ENCODE results near the gene NNAT. TPM values are rescaled to one million over a fixed set of nuclear protein-coding genes. Genes with fewer than 3 reads are reported as not detected.

Gene NNAT
- total RNA-seq, 3 donors from 2014 or later (not counting 1 experiment from before 2014, with no cell fraction given) = not detected

DNA sequence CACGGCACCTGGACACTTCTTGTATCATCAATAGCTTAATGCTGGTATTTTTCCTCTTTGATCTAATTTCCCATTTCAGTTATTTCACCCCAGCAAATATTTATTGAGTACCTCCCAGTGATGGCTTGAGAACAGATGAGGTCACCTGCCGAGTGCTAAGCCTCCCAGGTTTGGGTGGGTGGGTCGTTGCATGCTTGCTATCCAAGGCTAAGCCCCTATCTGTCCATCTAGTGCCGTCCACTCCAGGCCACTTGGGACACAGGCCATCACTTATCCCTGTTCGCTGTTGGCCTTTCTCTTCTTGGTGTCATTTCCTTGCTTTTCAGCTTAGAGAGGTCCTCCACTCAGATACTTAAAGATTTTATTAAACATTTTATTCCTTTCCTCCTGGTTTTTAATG, 10.8 kb upstream of the NNAT start:
- H3K4me3 Mint-ChIP-seq = no peak overlapping the region
- H3K27ac Mint-ChIP-seq = no peak overlapping the region
- H3K4me1 ChIP-seq (ENCODE audit: control insufficient read depth, insufficient read depth, low read length) = peaks cover 3% of the 10 kb centered on the region
- H3K36me3 ChIP-seq (ENCODE audit: control insufficient read depth, insufficient read depth, low read length) = peaks cover 29% of the 10 kb centered on the region
- DNase-seq (no peak), ATAC-seq (no peak)
- no peaks in the 10 kb centered on the region for H3K9me3 Mint-ChIP-seq
- no peak overlapping the region for H3K4me3 ChIP-seq (ENCODE audit: low read length)
- no peaks in the 10 kb centered on the region for H3K27me3 ChIP-seq (ENCODE audit: control insufficient read depth, insufficient read depth, low read length)
- H3K27ac ChIP-seq (ENCODE audit: low read length) = no peak overlapping the region
- no peaks in the 10 kb centered on the region for H3K36me3 Mint-ChIP-seq
- WGBS (ENCODE audit: insufficient coverage) = 98% methylated on average over 5 of the region's 5 CpGs
- H3K9me3 ChIP-seq (ENCODE audit: control insufficient read depth, insufficient read depth, low read length) = no peaks in the 10 kb centered on the region
- intact Hi-C loops (cut with micrococcal nuclease) = no loop called here
- TF ChIP-seq, protein P1, sequence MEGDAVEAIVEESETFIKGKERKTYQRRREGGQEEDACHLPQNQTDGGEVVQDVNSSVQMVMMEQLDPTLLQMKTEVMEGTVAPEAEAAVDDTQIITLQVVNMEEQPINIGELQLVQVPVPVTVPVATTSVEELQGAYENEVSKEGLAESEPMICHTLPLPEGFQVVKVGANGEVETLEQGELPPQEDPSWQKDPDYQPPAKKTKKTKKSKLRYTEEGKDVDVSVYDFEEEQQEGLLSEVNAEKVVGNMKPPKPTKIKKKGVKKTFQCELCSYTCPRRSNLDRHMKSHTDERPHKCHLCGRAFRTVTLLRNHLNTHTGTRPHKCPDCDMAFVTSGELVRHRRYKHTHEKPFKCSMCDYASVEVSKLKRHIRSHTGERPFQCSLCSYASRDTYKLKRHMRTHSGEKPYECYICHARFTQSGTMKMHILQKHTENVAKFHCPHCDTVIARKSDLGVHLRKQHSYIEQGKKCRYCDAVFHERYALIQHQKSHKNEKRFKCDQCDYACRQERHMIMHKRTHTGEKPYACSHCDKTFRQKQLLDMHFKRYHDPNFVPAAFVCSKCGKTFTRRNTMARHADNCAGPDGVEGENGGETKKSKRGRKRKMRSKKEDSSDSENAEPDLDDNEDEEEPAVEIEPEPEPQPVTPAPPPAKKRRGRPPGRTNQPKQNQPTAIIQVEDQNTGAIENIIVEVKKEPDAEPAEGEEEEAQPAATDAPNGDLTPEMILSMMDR (IDR thresholded peaks at IDR 0.05) = no peak
- H3K4me1 Mint-ChIP-seq = peaks cover 5 to 25% of the 10 kb centered on the region in 2 donors
- H3K27me3 Mint-ChIP-seq (ENCODE audit: low read depth in 2 of 2) = no peaks in the 10 kb centered on the region

DNA sequence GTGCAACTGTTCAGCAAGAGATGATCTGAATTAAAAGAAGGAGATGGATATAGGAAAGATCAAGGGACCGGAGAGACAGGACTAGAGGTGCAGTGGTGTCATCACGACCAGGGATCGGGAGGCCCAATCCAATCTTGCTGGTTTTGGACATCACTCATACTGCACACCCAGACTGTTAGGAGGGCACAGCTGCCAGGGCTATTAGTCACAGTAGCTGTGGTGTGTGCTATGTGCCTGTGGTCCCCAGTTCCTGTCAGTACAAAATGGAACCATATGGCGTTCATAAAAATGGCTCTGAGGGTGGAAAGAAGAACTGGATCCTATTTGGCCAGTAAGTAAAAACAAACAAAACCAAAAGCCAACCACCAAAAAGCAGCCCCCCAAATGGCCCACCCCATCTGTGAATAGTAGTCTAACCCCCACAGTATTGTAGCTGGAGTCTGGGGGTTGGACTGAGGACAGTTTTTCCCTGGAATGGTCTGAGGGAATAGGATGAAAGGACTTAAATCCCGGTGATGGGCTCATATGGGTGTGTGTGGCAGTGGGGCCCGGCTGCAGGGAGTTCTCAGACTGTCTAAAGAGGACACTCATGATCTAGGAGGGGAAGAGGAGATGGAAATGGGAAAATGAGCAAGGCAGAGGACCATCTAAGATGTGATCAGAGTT, 9.3 kb upstream of the NNAT start:
- H3K4me1 Mint-ChIP-seq = peaks cover 5 to 25% of the 10 kb centered on the region in 2 donors

DNA sequence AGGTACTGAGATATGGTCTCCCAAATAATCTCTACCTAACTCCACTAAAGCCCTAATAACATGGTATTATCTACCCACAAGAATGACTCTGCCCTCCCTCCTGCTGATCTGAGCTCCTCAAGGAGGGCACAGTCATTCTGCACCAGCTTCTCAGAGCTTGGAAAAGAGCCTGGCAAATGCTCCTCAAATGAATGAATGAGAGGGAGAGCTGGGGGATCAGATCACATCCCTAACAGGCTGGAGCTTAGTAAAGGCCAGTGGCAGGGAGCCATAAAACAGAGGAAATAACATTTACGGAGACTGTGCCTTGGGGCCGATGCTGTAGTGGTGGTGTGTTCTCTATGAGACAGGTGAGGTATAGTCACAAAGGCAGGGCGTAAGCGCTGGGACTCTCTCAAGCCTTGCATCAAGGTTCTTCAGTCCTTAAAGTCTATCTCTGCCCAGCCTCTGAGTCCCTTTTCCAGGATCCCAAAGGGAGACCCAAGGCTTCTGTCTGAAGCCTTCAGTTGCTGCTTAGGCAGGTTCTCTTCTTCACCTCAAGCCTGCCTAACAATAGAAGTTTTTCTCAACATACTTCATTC, 7.2 kb upstream of the NNAT start:
- 98% methylated on average over 4 of the region's 4 CpGs for WGBS (ENCODE audit: insufficient coverage)
- Mint-ChIP-seq H3K27me3 (ENCODE audit: low read depth in 2 of 2) (no peaks in the 10 kb centered on the region), H3K4me3 (no peak overlapping the region), H3K4me1 (peaks cover 16 to 37% of the 10 kb centered on the region in 2 donors), H3K9me3 (no peaks in the 10 kb centered on the region), H3K27ac (peak overlapping the region in 1 of 2 donors; percentile 12), H3K36me3 (no peaks in the 10 kb centered on the region)
- intact Hi-C loops (cut with micrococcal nuclease) = no loop called here
- TF ChIP-seq, protein P1 (IDR thresholded peaks at IDR 0.05) = no peak
- Histone ChIP-seq H3K4me1 (ENCODE audit: control insufficient read depth, insufficient read depth, low read length) (no peaks in the 10 kb centered on the region), H3K4me3 (ENCODE audit: low read length) (no peak overlapping the region), H3K27ac (ENCODE audit: low read length) (no peak overlapping the region), H3K36me3 (ENCODE audit: control insufficient read depth, insufficient read depth, low read length) (peaks cover 33% of the 10 kb centered on the region), H3K27me3 (ENCODE audit: control insufficient read depth, insufficient read depth, low read length) (no peaks in the 10 kb centered on the region), H3K9me3 (ENCODE audit: control insufficient read depth, insufficient read depth, low read length) (no peaks in the 10 kb centered on the region)
- ATAC-seq = no peak
- DNase-seq = no peak

More for the DNA sequence above, 9.3 kb upstream of the NNAT start:
- DNase-seq (no peak), ATAC-seq (no peak)
- H3K27ac ChIP-seq (ENCODE audit: low read length) = no peak overlapping the region
- no peak overlapping the region for H3K27ac Mint-ChIP-seq
- peaks cover 29% of the 10 kb centered on the region for H3K36me3 ChIP-seq (ENCODE audit: control insufficient read depth, insufficient read depth, low read length)
- no peaks in the 10 kb centered on the region for H3K9me3 Mint-ChIP-seq
- no peaks in the 10 kb centered on the region for H3K27me3 Mint-ChIP-seq (ENCODE audit: low read depth in 2 of 2)
- no peak overlapping the region for H3K4me3 Mint-ChIP-seq
- no peaks in the 10 kb centered on the region for H3K36me3 Mint-ChIP-seq
- peaks cover 3% of the 10 kb centered on the region for H3K4me1 ChIP-seq (ENCODE audit: control insufficient read depth, insufficient read depth, low read length)
- no peaks in the 10 kb centered on the region for H3K27me3 ChIP-seq (ENCODE audit: control insufficient read depth, insufficient read depth, low read length)
- H3K9me3 ChIP-seq (ENCODE audit: control insufficient read depth, insufficient read depth, low read length) = no peaks in the 10 kb centered on the region
- TF ChIP-seq, protein P1 (IDR thresholded peaks at IDR 0.05) = no peak
- no peak overlapping the region for H3K4me3 ChIP-seq (ENCODE audit: low read length)
- WGBS (ENCODE audit: insufficient coverage) = over 99% methylated on average over 5 of the region's 6 CpGs
- intact Hi-C loops (cut with micrococcal nuclease) = no loop called here
